H1 (cell line): ENCODE results near the gene RPTOR. TPM values are rescaled to one million over a fixed set of nuclear protein-coding genes. Genes with fewer than 3 reads are reported as not detected.

ENCODE experiments used
- CTCF ChIA-PET: fragments of 300-600 bp; sonication (Branson Sonifier 250); formaldehyde crosslinking; loops from one replicate; lab custom pipeline; 2021; ENCODE audit not compliant: partially characterized antibody; lab: Charles Lee
- POLR2A ChIA-PET: fragments of 300-600 bp; sonication (Branson Sonifier 250); formaldehyde crosslinking; loops from one replicate; lab custom pipeline; 2021; ENCODE audit warnings: inconsistent platforms; ENCODE audit not compliant: partially characterized antibody; lab: Charles Lee
- DNase-seq, 2 experiments: peaks; one replicate each; pipeline versions ENCODE4 v3.0.0 to v3.0.0-alpha.2; 2010 to 2022; ENCODE audit warnings: low spot score in 2 of 2, low read depth in 1 of 2, mixed read lengths in 1 of 2
- FAIRE-seq: peaks from 2 replicates; lab custom pipeline; 2011; peaks lifted over from hg19 to GRCh38; lab: Jason Lieb, UNC
- H2AFZ ChIP-seq: 2 replicates; pipeline ENCODE4 v1.8.1; 2012; ENCODE audit warnings: low read length, inconsistent platforms
- H2AK5ac ChIP-seq: 2 replicates; pipeline ENCODE4 v1.6.1; 2013; ENCODE audit warnings: low read depth, low read length
- H2BK120ac ChIP-seq: replicated peaks from 2 replicates; pipeline ENCODE3; 2013; ENCODE audit warnings: low read depth, low read length, inconsistent platforms
- H2BK12ac ChIP-seq: 2 replicates; pipeline ENCODE4 v1.6.1; 2013; ENCODE audit warnings: low read depth, low read length
- H2BK15ac ChIP-seq: 2 replicates; pipeline ENCODE4 v1.6.1; 2013; ENCODE audit warnings: low read length
- H2BK20ac ChIP-seq: 2 replicates; pipeline ENCODE4 v1.6.1; 2013; ENCODE audit warnings: low read length
- H2BK5ac ChIP-seq: 2 replicates; pipeline ENCODE4 v1.6.1; 2013; ENCODE audit warnings: low read depth, low read length
- H3K14ac ChIP-seq: 2 replicates; pipeline ENCODE4 v1.6.1; 2013; ENCODE audit warnings: inconsistent platforms; ENCODE audit not compliant: insufficient read length
- H3K18ac ChIP-seq: 2 replicates; pipeline ENCODE4 v1.6.1; 2013; ENCODE audit warnings: low read length; ENCODE audit errors: extremely low read depth
- H3K23ac ChIP-seq: 2 replicates; pipeline ENCODE4 v1.6.1; 2013; ENCODE audit warnings: inconsistent platforms; ENCODE audit not compliant: insufficient read length
- H3K23me2 ChIP-seq: 2 replicates; pipeline ENCODE4 v1.6.1; 2013; ENCODE audit warnings: low read depth, low read length
- H3K27ac ChIP-seq: 2 replicates; pipeline ENCODE4 v1.6.1; 2011; ENCODE audit warnings: low read depth, low read length, inconsistent platforms
- H3K27me3 ChIP-seq, 4 experiments: replicated peaks in 1 of 4; 1 replicate in 1 of 4; 2 replicates in 3 of 4; pipeline versions ENCODE4 v1.6.1 to v1.8.1; 2011 to 2013; ENCODE audit warnings: low read length in 3 of 4, mild to moderate bottlenecking in 3 of 4, inconsistent platforms in 2 of 4, mixed read lengths in 2 of 4, moderate library complexity in 1 of 4; ENCODE audit not compliant: control insufficient read depth in 3 of 4, insufficient read depth in 3 of 4; ENCODE audit errors: extremely low read depth in 1 of 4
- H3K36me3 ChIP-seq, 4 experiments: 2 replicates each; pipeline versions ENCODE4 v1.6.1 to v1.8.1; 2011 to 2013; ENCODE audit warnings: mild to moderate bottlenecking in 4 of 4, low read length in 3 of 4, moderate library complexity in 2 of 4, control low read depth in 1 of 4, inconsistent platforms in 1 of 4; ENCODE audit not compliant: insufficient read depth in 4 of 4, control insufficient read depth in 2 of 4
- H3K4ac ChIP-seq: replicated peaks from 2 replicates; pipeline ENCODE3; 2013; ENCODE audit warnings: low read length, low read depth, mixed read lengths, inconsistent platforms; ENCODE audit not compliant: insufficient read length
- H3K4me1 ChIP-seq, 4 experiments: replicated peaks in 1 of 4; 1 replicate in 1 of 4; 2 replicates in 3 of 4; pipeline versions ENCODE4 v1.6.1 to v1.8.1; 2011 to 2013; ENCODE audit warnings: low read length in 3 of 4, inconsistent platforms in 2 of 4, mixed read lengths in 1 of 4; ENCODE audit not compliant: insufficient read depth in 4 of 4, control insufficient read depth in 3 of 4
- H3K4me2 ChIP-seq, 2 experiments: 2 replicates each; pipeline versions ENCODE4 v1.6.1 to v1.8.1; 2011 to 2013; ENCODE audit warnings: low read depth in 2 of 2, low read length in 2 of 2, control low read depth in 1 of 2, inconsistent platforms in 1 of 2, mild to moderate bottlenecking in 1 of 2; ENCODE audit not compliant: insufficient read depth in 1 of 2
- H3K4me3 ChIP-seq, 4 experiments: fragments of 200-600, 300-600 bp in 1 of 4; sonication (generic), shearing (Covaris generic), sonication (Bioruptor Twin) in 1 of 4; 2 replicates each; pipeline versions ENCODE4 v1.5.1 to v1.8.1; 2011 to 2016; ENCODE audit warnings: low read length in 4 of 4, low read depth in 3 of 4, control low read depth in 2 of 4, inconsistent platforms in 2 of 4, mild to moderate bottlenecking in 2 of 4, mixed read lengths in 1 of 4, moderate library complexity in 1 of 4; ENCODE audit not compliant: insufficient read depth in 2 of 4; ENCODE audit errors: extremely low read depth in 1 of 4
- H3K56ac ChIP-seq: replicated peaks from 2 replicates; pipeline ENCODE3; 2013; ENCODE audit warnings: low read depth, mild to moderate bottlenecking, mixed read lengths, low read length, inconsistent platforms; ENCODE audit not compliant: insufficient read length
- H3K79me1 ChIP-seq: 2 replicates; pipeline ENCODE4 v1.6.1; 2013; ENCODE audit warnings: low read depth, low read length, control low read depth
- H3K79me2 ChIP-seq, 2 experiments: 2 replicates each; pipeline versions ENCODE4 v1.6.1 to v1.8.1; 2012 to 2013; ENCODE audit warnings: low read length in 2 of 2, mild to moderate bottlenecking in 2 of 2, inconsistent platforms in 1 of 2; ENCODE audit not compliant: insufficient read depth in 2 of 2, control insufficient read depth in 1 of 2
- H3K9ac ChIP-seq, 4 experiments: replicated peaks in 1 of 4; 1 replicate in 1 of 4; 2 replicates in 3 of 4; pipeline versions ENCODE4 v1.6.1 to v1.8.1; 2011 to 2013; ENCODE audit warnings: low read depth in 3 of 4, low read length in 3 of 4, control low read depth in 2 of 4, mild to moderate bottlenecking in 2 of 4, moderate library complexity in 2 of 4, inconsistent platforms in 1 of 4; ENCODE audit errors: extremely low read depth in 1 of 4
- H3K9me3 ChIP-seq, 2 experiments: 2 replicates each; pipeline versions ENCODE4 v1.6.1 to v1.8.1; 2012 to 2013; ENCODE audit warnings: mild to moderate bottlenecking in 2 of 2, moderate library complexity in 2 of 2, control low read depth in 1 of 2, inconsistent platforms in 1 of 2, low read depth in 1 of 2, low read length in 1 of 2, mixed read lengths in 1 of 2; ENCODE audit not compliant: insufficient read depth in 2 of 2
- H4K20me1 ChIP-seq, 2 experiments: replicated peaks in 1 of 2; 2 replicates each; pipeline versions ENCODE3 to v1.8.1; 2011 to 2013; ENCODE audit warnings: inconsistent platforms in 2 of 2, low read length in 2 of 2, mild to moderate bottlenecking in 1 of 2; ENCODE audit not compliant: insufficient read depth in 2 of 2, control insufficient read depth in 1 of 2
- H4K5ac ChIP-seq: 2 replicates; pipeline ENCODE4 v1.6.1; 2013; ENCODE audit warnings: low read length, low read depth, mixed read lengths, inconsistent platforms; ENCODE audit not compliant: insufficient read length
- H4K8ac ChIP-seq: 2 replicates; pipeline ENCODE4 v1.8.0; 2013; ENCODE audit warnings: mild to moderate bottlenecking, moderate library complexity, low read length, inconsistent platforms; ENCODE audit not compliant: insufficient read depth; ENCODE audit errors: extremely low read depth
- H4K91ac ChIP-seq: replicated peaks from 2 replicates; pipeline ENCODE3; 2013; ENCODE audit warnings: low read length, mixed read lengths, inconsistent platforms; ENCODE audit not compliant: insufficient read length
- CBX5 ChIP-seq: fragments of 300-800, 300-1000 bp; sonication (generic); IDR thresholded peaks from 2 replicates; pipeline ENCODE4 v1.7.1; 2016; ENCODE audit warnings: antibody characterized with exemption, low read length, low read depth
- EGR1 ChIP-seq: IDR thresholded peaks from 2 replicates; pipeline ENCODE4 v1.6.1; 2011; ENCODE audit warnings: low read depth, low read length, borderline replicate concordance
- FOSL1 ChIP-seq: IDR thresholded peaks from 2 replicates; pipeline ENCODE4 v1.6.1; 2011; ENCODE audit warnings: mild to moderate bottlenecking, low read depth, low read length, moderate library complexity; ENCODE audit not compliant: insufficient read depth
- MAFK ChIP-seq: IDR thresholded peaks from 2 replicates; pipeline ENCODE4 v1.6.1; 2012; ENCODE audit warnings: low read depth, mild to moderate bottlenecking, improper control_type of control experiment, low read length
- NRF1 ChIP-seq: IDR thresholded peaks from 2 replicates; pipeline ENCODE4 v1.6.1; 2011; ENCODE audit warnings: mild to moderate bottlenecking, low read depth, low read length, improper control_type of control experiment
- RAD21 ChIP-seq, 2 experiments: IDR thresholded peaks in 1 of 2; conservative IDR thresholded peaks in 1 of 2; 2 replicates each; pipeline ENCODE4 v1.6.1; 2011; ENCODE audit warnings: low read depth in 2 of 2, low read length in 2 of 2, improper control_type of control experiment in 1 of 2, inconsistent platforms in 1 of 2, mild to moderate bottlenecking in 1 of 2, moderate library complexity in 1 of 2
- RFX5 ChIP-seq: IDR thresholded peaks from 2 replicates; pipeline ENCODE4 v1.6.1; 2011; ENCODE audit warnings: low read depth, low read length, improper control_type of control experiment, borderline replicate concordance
- TEAD4 ChIP-seq: IDR thresholded peaks from 2 replicates; pipeline ENCODE4 v1.6.1; 2012; ENCODE audit warnings: low read depth, low read length, inconsistent platforms, mixed read lengths
- YY1 ChIP-seq: IDR thresholded peaks from 2 replicates; pipeline ENCODE4 v1.6.1; 2011; ENCODE audit warnings: low read depth, mild to moderate bottlenecking, low read length
- WGBS, 2 experiments: shearing (Covaris generic) in 1 of 2; methylation state at CpG; one replicate each; pipeline versions ENCODE4 v1.1.6 to v1.1.7; 2013 to 2015; ENCODE audit warnings: low lambda C conversion rate in 2 of 2, mixed read lengths in 2 of 2, inconsistent platforms in 1 of 2, low coverage in 1 of 2, missing lambda C conversion rate in 1 of 2; ENCODE audit not compliant: insufficient replicate concordance in 2 of 2, insufficient coverage in 1 of 2, insufficient read length in 1 of 2; ENCODE audit errors: extremely low coverage in 1 of 2, missing lambda C conversion rate in 1 of 2; 5-methylcytosine and 5-hydroxymethylcytosine counted together
- polyA plus RNA-seq, 7 experiments: library from polyadenylated mRNA; depleted of rRNA in 3 of 7; stranded (reverse) in 5 of 7; unstranded in 2 of 7; fragments of >200 nt in 5 of 7; fragments of 200-250 nt in 2 of 7; gene quantifications; 1 replicate in 5 of 7; 2 replicates in 1 of 7; 4 replicates in 1 of 7; pipeline versions ENCODE4 v1.2.1 to v1.2.3, GENCODE V29; 2011 to 2013; ENCODE audit warnings: missing spikeins in 2 of 7, mixed read lengths in 2 of 7
- total RNA-seq: library from RNA; stranded (reverse); fragmentation: NEBNext Ultra II Directional; extraction: Animal tissue kit (Norgen Biotek cat#: 25700); gene quantifications from 2 replicates; pipeline ENCODE4 v1.2.1, GENCODE V29; 2021
- TF ChIP-seq, protein P1 (sequence below): IDR thresholded peaks from 2 replicates; pipeline ENCODE4 v1.6.1; 2012; ENCODE audit warnings: low read length, inconsistent platforms
- TF ChIP-seq, protein P2 (sequence below): IDR thresholded peaks from 2 replicates; pipeline ENCODE4 v1.6.1; 2012; ENCODE audit warnings: inconsistent platforms

RPTOR gene
- total and polyA plus RNA-seq, 2 of the 8 experiments (the other 6 are each of a cell fraction or from before 2014, with no cell fraction given), result 6.9 to 28.7 TPM

DNA sequence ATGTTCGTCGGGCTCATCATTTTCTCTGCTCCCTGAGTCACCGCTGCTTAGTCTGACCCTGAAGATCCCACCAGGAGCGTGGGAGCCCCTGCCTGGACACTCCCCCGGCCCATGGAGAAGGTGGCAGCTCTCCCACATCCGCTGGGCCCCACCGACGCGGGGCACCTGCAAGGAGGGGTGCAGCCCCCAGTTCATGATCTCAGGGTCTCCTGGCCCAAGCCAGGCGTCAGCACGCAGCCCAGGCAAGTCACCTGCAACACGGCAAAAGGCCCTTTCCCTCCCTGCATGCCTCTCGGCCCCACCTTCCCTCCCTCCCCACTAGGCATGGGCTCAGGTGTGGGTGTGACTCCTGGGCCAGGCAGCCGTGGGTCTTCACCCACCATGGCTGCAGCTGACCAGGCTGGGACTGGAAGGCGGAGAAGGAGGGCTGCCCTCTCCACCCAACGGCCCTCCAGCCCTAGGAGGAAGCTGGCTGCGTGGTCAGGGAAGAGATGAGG lies 437.3 kb downstream of the RPTOR start:
- peak overlapping the region; percentile 56; the same call in 1 of the 2 replicates for H2AFZ ChIP-seq
- ChIA-PET CTCF (interaction anchor here (1.0 to 1.9 kb wide), 7 partner anchors 11 to 554 kb away, joined by 3 to 7 read pairs (median 3); no protein-coding TSS in a partner anchor), POLR2A (no interaction called here)
- no peak overlapping the region for H2BK120ac ChIP-seq
- no peaks in the 10 kb centered on the region for H3K9me3 ChIP-seq
- H3K23me2 ChIP-seq, result peaks cover 6% of the 10 kb centered on the region; the same call in 1 of the 2 replicates
- H3K4me3 ChIP-seq, result peak overlapping the region in 1 of 4 experiments; percentile 56; a peak in 3 of 8 replicates
- no peaks in the 10 kb centered on the region for H4K20me1 ChIP-seq
- 0 out of 2 replicates have a peak overlapping the region, but pooled peaks have one; percentile 16 for H2BK5ac ChIP-seq
- H4K5ac ChIP-seq, result no peak overlapping the region
- H4K8ac ChIP-seq, result peak overlapping the region; percentile 28; the same call in 1 of the 2 replicates
- H3K4me2 ChIP-seq, result peak overlapping the region; percentile 1 to 72; a peak in 1 of 4 replicates
- peaks cover 0 to 8% (median 1%) of the 10 kb centered on the region in 4 experiments; a peak in 4 of 7 replicates for H3K4me1 ChIP-seq
- H2BK20ac ChIP-seq, result no peak overlapping the region
- H2AK5ac ChIP-seq, result peak overlapping the region; percentile 39; the same call in 1 of the 2 replicates
- H3K56ac ChIP-seq, result no peak overlapping the region
- H2BK12ac ChIP-seq, result peak overlapping the region; percentile 39; the same call in 1 of the 2 replicates
- no peak overlapping the region for H3K23ac ChIP-seq
- H2BK15ac ChIP-seq, result peak overlapping the region; percentile 98; the same call in 1 of the 2 replicates
- DNase-seq, result no peak
- no peak overlapping the region for H3K18ac ChIP-seq
- H3K79me2 ChIP-seq, result no peaks in the 10 kb centered on the region
- peaks cover 0 to 9% (median 4%) of the 10 kb centered on the region in 4 experiments; a peak in 6 of 7 replicates for H3K27me3 ChIP-seq
- H3K14ac ChIP-seq, result no peak overlapping the region
- H4K91ac ChIP-seq, result no peak overlapping the region
- no peaks in the 10 kb centered on the region for H3K36me3 ChIP-seq
- no peak overlapping the region for H3K4ac ChIP-seq
- WGBS, 2 experiments, result 85% methylated on average over 13 of the region's 17 CpGs; no CpG with 5 or more reads in 1 of the 2 experiments
- no peaks in the 10 kb centered on the region for H3K79me1 ChIP-seq
- FAIRE-seq, result no peak
- no peak overlapping the region for H3K27ac ChIP-seq
- no peak overlapping the region for H3K9ac ChIP-seq
- no peak for TF ChIP-seq CBX5
- TF ChIP-seq FOSL1, result no peak
- no peak for TF ChIP-seq NRF1
- no peak for TF ChIP-seq EGR1
- TF ChIP-seq RFX5, result no peak
- TF ChIP-seq MAFK, result no peak
- no peak for TF ChIP-seq RAD21 (IDR thresholded peaks at IDR 0.05 in 1 of 2, conservative IDR thresholded peaks at IDR 0.05 in 1 of 2; ENCODE audit: low read depth in 2 of 2, low read length in 2 of 2)
- TF ChIP-seq YY1, result no peak
- no peak for TF ChIP-seq TEAD4
- TF ChIP-seq, protein P1, sequence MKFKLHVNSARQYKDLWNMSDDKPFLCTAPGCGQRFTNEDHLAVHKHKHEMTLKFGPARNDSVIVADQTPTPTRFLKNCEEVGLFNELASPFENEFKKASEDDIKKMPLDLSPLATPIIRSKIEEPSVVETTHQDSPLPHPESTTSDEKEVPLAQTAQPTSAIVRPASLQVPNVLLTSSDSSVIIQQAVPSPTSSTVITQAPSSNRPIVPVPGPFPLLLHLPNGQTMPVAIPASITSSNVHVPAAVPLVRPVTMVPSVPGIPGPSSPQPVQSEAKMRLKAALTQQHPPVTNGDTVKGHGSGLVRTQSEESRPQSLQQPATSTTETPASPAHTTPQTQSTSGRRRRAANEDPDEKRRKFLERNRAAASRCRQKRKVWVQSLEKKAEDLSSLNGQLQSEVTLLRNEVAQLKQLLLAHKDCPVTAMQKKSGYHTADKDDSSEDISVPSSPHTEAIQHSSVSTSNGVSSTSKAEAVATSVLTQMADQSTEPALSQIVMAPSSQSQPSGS, result no peak
- TF ChIP-seq, protein P2, sequence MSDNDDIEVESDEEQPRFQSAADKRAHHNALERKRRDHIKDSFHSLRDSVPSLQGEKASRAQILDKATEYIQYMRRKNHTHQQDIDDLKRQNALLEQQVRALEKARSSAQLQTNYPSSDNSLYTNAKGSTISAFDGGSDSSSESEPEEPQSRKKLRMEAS, result no peak
